Neural cell (in vitro differentiated cells): ENCODE results near the gene SAMD8. TPM values are rescaled to one million over a fixed set of nuclear protein-coding genes. Genes with fewer than 3 reads are reported as not detected.

ENCODE experiments used
- H2AFZ ChIP-seq: fragments of 200-600, 300-800 bp; sonication (generic), shearing (Covaris generic); 2 replicates; pipeline ENCODE4 v1.6.0; 2014; ENCODE audit warnings: low read depth, mild to moderate bottlenecking, antibody characterized with exemption, low read length, moderate library complexity
- H3F3A ChIP-seq: fragments of 200-600 bp; shearing (Covaris generic); 2 replicates; pipeline ENCODE4 v1.6.1; 2016; ENCODE audit warnings: mild to moderate bottlenecking, moderate library complexity, mixed read lengths, antibody characterized with exemption, low read length; ENCODE audit not compliant: insufficient read depth, poor library complexity, severe bottlenecking
- H3K27ac ChIP-seq: fragments of 200-600, 300-800 bp; sonication (generic), shearing (Covaris generic); 2 replicates; pipeline ENCODE4 v1.5.1; 2014; ENCODE audit warnings: mild to moderate bottlenecking, low read length, moderate library complexity
- H3K27me3 ChIP-seq: fragments of 300-800, 200-600 bp; sonication (generic), shearing (Covaris generic); 2 replicates; pipeline ENCODE4 v1.6.0; 2014; ENCODE audit warnings: mild to moderate bottlenecking, low read depth, low read length, moderate library complexity; ENCODE audit not compliant: insufficient read depth
- H3K36me3 ChIP-seq: fragments of 300-800, 200-600 bp; sonication (generic), shearing (Covaris generic); 2 replicates; pipeline ENCODE4 v1.5.1; 2014; ENCODE audit warnings: mild to moderate bottlenecking, antibody characterized with exemption, low read length, moderate library complexity; ENCODE audit not compliant: insufficient read depth
- H3K4me2 ChIP-seq: fragments of 300-800, 200-600 bp; sonication (generic), shearing (Covaris generic); 2 replicates; pipeline ENCODE4 v1.6.0; 2014; ENCODE audit warnings: mild to moderate bottlenecking, low read length
- H3K4me3 ChIP-seq: fragments of 300-800, 200-600 bp; sonication (generic), shearing (Covaris generic); 2 replicates; pipeline ENCODE4 v1.5.1; 2014; ENCODE audit warnings: mild to moderate bottlenecking, low read length, moderate library complexity
- H3K79me2 ChIP-seq: fragments of 200-600 bp; shearing (Covaris generic); replicated peaks from 2 replicates; pipeline ENCODE4 v1.6.0; 2014; ENCODE audit warnings: mild to moderate bottlenecking, low read length, moderate library complexity; ENCODE audit not compliant: insufficient read depth
- H3K9ac ChIP-seq: fragments of 300-800, 200-600 bp; sonication (generic), shearing (Covaris generic); 2 replicates; pipeline ENCODE4 v1.6.1; 2016; ENCODE audit warnings: mild to moderate bottlenecking, low read length, mixed read lengths
- H3K9me2 ChIP-seq: fragments of 200-600 bp; shearing (Covaris generic); 2 replicates; pipeline ENCODE4 v1.6.1; 2016; ENCODE audit warnings: mild to moderate bottlenecking, low read length, mixed read lengths; ENCODE audit not compliant: insufficient read depth
- H3K9me3 ChIP-seq: fragments of 200-600, 300-800 bp; sonication (generic), shearing (Covaris generic); 2 replicates; pipeline ENCODE4 v1.6.1; 2016; ENCODE audit warnings: mild to moderate bottlenecking, mixed run types, low read length, moderate library complexity, mixed read lengths
- H4K20me1 ChIP-seq: fragments of 200-600 bp; shearing (Covaris generic); 2 replicates; pipeline ENCODE4 v1.6.1; 2016; ENCODE audit warnings: mild to moderate bottlenecking, mixed run types; ENCODE audit not compliant: insufficient read depth
- EP300 ChIP-seq: fragments of 450-650 bp; conservative IDR thresholded peaks from 2 replicates; pipeline ENCODE4 v1.6.1; 2014; ENCODE audit warnings: antibody characterized with exemption, mild to moderate bottlenecking, moderate library complexity; ENCODE audit not compliant: poor library complexity, severe bottlenecking
- EZH2 ChIP-seq: fragments of 200-600, 300-800 bp; shearing (Covaris generic), sonication (generic); IDR thresholded peaks from 2 replicates; pipeline ENCODE4 v1.6.1; 2014; ENCODE audit warnings: antibody characterized with exemption, low read length, borderline replicate concordance, mild to moderate bottlenecking; ENCODE audit not compliant: insufficient read depth, poor library complexity, severe bottlenecking
- MXI1 ChIP-seq: fragments of 450-650 bp; conservative IDR thresholded peaks from 2 replicates; pipeline ENCODE4 v1.6.1; 2014; ENCODE audit warnings: antibody characterized with exemption, mild to moderate bottlenecking; ENCODE audit not compliant: poor library complexity, severe bottlenecking
- POLR2AphosphoS5 ChIP-seq: IDR thresholded peaks from 2 replicates; pipeline ENCODE4 v1.6.1; 2012
- RAD21 ChIP-seq: fragments of 450-650 bp; conservative IDR thresholded peaks from 2 replicates; pipeline ENCODE4 v1.6.1; 2014; ENCODE audit warnings: antibody characterized with exemption, mild to moderate bottlenecking, moderate library complexity
- SMC3 ChIP-seq: fragments of 450-650 bp; conservative IDR thresholded peaks from 2 replicates; pipeline ENCODE4 v1.6.1; 2014; ENCODE audit warnings: antibody characterized with exemption, mild to moderate bottlenecking, moderate library complexity; ENCODE audit not compliant: poor library complexity
- TAF1 ChIP-seq: IDR thresholded peaks from 2 replicates; pipeline ENCODE4 v1.6.1; 2012; ENCODE audit warnings: low read depth
- polyA plus RNA-seq: library from polyadenylated mRNA; depleted of rRNA; stranded (reverse); fragments of >200 nt; gene quantifications from 2 replicates; pipeline ENCODE4 v1.2.3, GENCODE V29; 2014
- TF ChIP-seq, protein P1 (sequence below): fragments of 450-650 bp; IDR thresholded peaks from 2 replicates; pipeline ENCODE4 v1.5.1; 2014; ENCODE audit warnings: antibody characterized with exemption, mild to moderate bottlenecking, moderate library complexity; ENCODE audit not compliant: poor library complexity, severe bottlenecking
- TF ChIP-seq, protein P2 (sequence below): IDR thresholded peaks from 2 replicates; pipeline ENCODE4 v1.6.1; 2012; ENCODE audit warnings: borderline replicate concordance

SAMD8 gene
- polyA plus RNA-seq, 1 donor from 2014 or later, result 32.9 TPM

DNA sequence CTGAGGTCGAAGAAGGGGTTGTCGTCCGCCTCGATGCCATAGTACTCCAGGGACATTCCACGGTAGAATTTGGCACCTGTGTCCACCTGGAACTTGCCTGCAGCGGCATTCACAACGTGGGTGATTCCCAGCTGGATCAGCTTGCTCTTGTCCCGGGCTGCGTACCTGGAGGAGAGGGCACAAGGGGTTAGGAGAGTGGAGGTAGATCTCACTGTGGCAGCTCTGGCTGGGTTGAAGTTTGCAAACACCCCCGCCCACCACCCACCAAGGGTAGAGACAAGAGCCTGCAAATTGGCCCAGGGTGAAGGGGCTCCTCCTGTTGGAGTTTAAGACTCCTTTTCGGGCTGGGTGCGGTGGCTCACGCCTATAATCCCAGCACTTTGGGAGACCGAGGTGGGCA, 15.8 kb upstream of the SAMD8 start:
- no peaks in the 10 kb centered on the region for H3K27me3 ChIP-seq
- no peaks in the 10 kb centered on the region for H3K9me3 ChIP-seq
- no peaks in the 10 kb centered on the region for H3K79me2 ChIP-seq
- no peak overlapping the region for H3K4me2 ChIP-seq
- no peak overlapping the region for H3K4me3 ChIP-seq
- H2AFZ ChIP-seq, result no peak overlapping the region
- H3F3A ChIP-seq, result no peaks in the 10 kb centered on the region
- H3K9me2 ChIP-seq, result no peaks in the 10 kb centered on the region
- no peaks in the 10 kb centered on the region for H3K36me3 ChIP-seq
- no peaks in the 10 kb centered on the region for H4K20me1 ChIP-seq
- TF ChIP-seq MXI1 (no peak), EP300 (no peak), TAF1 (no peak), RAD21 (no peak), SMC3 (no peak), EZH2 (no peak), POLR2AphosphoS5 (no peak)
- TF ChIP-seq, protein P1, sequence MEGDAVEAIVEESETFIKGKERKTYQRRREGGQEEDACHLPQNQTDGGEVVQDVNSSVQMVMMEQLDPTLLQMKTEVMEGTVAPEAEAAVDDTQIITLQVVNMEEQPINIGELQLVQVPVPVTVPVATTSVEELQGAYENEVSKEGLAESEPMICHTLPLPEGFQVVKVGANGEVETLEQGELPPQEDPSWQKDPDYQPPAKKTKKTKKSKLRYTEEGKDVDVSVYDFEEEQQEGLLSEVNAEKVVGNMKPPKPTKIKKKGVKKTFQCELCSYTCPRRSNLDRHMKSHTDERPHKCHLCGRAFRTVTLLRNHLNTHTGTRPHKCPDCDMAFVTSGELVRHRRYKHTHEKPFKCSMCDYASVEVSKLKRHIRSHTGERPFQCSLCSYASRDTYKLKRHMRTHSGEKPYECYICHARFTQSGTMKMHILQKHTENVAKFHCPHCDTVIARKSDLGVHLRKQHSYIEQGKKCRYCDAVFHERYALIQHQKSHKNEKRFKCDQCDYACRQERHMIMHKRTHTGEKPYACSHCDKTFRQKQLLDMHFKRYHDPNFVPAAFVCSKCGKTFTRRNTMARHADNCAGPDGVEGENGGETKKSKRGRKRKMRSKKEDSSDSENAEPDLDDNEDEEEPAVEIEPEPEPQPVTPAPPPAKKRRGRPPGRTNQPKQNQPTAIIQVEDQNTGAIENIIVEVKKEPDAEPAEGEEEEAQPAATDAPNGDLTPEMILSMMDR, result no peak
- TF ChIP-seq, protein P2, sequence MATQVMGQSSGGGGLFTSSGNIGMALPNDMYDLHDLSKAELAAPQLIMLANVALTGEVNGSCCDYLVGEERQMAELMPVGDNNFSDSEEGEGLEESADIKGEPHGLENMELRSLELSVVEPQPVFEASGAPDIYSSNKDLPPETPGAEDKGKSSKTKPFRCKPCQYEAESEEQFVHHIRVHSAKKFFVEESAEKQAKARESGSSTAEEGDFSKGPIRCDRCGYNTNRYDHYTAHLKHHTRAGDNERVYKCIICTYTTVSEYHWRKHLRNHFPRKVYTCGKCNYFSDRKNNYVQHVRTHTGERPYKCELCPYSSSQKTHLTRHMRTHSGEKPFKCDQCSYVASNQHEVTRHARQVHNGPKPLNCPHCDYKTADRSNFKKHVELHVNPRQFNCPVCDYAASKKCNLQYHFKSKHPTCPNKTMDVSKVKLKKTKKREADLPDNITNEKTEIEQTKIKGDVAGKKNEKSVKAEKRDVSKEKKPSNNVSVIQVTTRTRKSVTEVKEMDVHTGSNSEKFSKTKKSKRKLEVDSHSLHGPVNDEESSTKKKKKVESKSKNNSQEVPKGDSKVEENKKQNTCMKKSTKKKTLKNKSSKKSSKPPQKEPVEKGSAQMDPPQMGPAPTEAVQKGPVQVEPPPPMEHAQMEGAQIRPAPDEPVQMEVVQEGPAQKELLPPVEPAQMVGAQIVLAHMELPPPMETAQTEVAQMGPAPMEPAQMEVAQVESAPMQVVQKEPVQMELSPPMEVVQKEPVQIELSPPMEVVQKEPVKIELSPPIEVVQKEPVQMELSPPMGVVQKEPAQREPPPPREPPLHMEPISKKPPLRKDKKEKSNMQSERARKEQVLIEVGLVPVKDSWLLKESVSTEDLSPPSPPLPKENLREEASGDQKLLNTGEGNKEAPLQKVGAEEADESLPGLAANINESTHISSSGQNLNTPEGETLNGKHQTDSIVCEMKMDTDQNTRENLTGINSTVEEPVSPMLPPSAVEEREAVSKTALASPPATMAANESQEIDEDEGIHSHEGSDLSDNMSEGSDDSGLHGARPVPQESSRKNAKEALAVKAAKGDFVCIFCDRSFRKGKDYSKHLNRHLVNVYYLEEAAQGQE, result no peak
- no peak overlapping the region for H3K27ac ChIP-seq
- H3K9ac ChIP-seq, result no peak overlapping the region

DNA sequence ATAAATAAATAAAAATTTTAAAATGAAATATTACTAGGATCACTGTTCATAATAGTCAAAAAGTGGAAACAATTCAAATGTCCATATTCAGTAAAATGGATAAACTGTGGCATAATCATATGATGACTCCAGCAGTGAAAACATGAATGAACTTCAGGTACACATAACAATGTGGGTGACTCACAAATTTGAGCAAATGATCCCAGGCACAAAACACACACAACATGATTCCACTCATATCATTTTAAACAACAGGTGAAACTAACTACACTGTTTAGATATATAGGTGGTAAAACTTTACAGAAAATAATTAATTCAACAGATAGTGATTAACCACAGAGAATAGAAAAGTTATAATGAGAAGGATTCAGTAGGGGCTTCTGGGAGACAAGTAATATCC, 14.7 kb upstream of the SAMD8 start:
- H3K9ac ChIP-seq, result no peak overlapping the region
- H3K79me2 ChIP-seq, result no peaks in the 10 kb centered on the region
- H3F3A ChIP-seq, result no peaks in the 10 kb centered on the region
- H3K4me3 ChIP-seq, result no peak overlapping the region
- no peaks in the 10 kb centered on the region for H3K27me3 ChIP-seq
- no peaks in the 10 kb centered on the region for H3K9me2 ChIP-seq
- H3K9me3 ChIP-seq, result no peaks in the 10 kb centered on the region
- no peaks in the 10 kb centered on the region for H4K20me1 ChIP-seq
- H3K36me3 ChIP-seq, result no peaks in the 10 kb centered on the region
- no peak overlapping the region for H3K27ac ChIP-seq
- H3K4me2 ChIP-seq, result no peak overlapping the region
- no peak overlapping the region for H2AFZ ChIP-seq
- TF ChIP-seq TAF1, result no peak
- TF ChIP-seq, protein P2, result no peak
- TF ChIP-seq, protein P1, result no peak
- no peak for TF ChIP-seq SMC3
- no peak for TF ChIP-seq POLR2AphosphoS5
- TF ChIP-seq EZH2, result no peak
- TF ChIP-seq RAD21, result no peak
- TF ChIP-seq EP300, result no peak
- no peak for TF ChIP-seq MXI1
